Renal cortical epithelial cell (primary cell): ENCODE data around the gene MAP1B. TPM values are rescaled to one million over a fixed set of nuclear protein-coding genes. Genes with fewer than 3 reads are reported as not detected.
A peak's percentile ranks its signal among the peaks of the same experiment; 100 is the strongest.

Experiments used
- DNase-seq: peaks from one replicate; pipeline ENCODE4 v3.0.0-alpha.2; 2011; ENCODE audit warnings: low read depth
- total RNA-seq: library from RNA; depleted of rRNA; stranded (reverse); fragments of >200 nt; gene quantifications from 2 replicates; pipeline ENCODE4 v1.2.3, GENCODE V29; 2014

The MAP1B gene
- total RNA-seq, 1 donor from 2014 or later, result 156 TPM

GRCh38 chr5:72133212-72133990 lies 26.1 kb downstream of the MAP1B start:
- peak; percentile 73 for DNase-seq

GRCh38 chr5:72134226-72134899 lies 27.1 kb downstream of the MAP1B start:
- DNase-seq, result no peak

- peak; percentile 35 for DNase-seq
These were observed 30.6 kb downstream of the MAP1B start for GRCh38 chr5:72137826-72138409.

GRCh38 chr5:72138943-72139521 lies 31.8 kb downstream of the MAP1B start:
- DNase-seq, result peak; percentile 87

- no peak for DNase-seq
These were observed 33.4 kb downstream of the MAP1B start for GRCh38 chr5:72140711-72141110.

- peak; percentile 95 for DNase-seq
These were observed 34.4 kb downstream of the MAP1B start for GRCh38 chr5:72141440-72142355.

- DNase-seq, result no peak
These were observed 37.5 kb downstream of the MAP1B start for GRCh38 chr5:72144762-72145161.

- peak; percentile 47 for DNase-seq
These were observed 38.1 kb downstream of the MAP1B start for GRCh38 chr5:72145348-72145747.

GRCh38 chr5:72146056-72146455 lies 38.8 kb downstream of the MAP1B start:
- DNase-seq, result no peak

- no peak for DNase-seq
These were observed 40.3 kb downstream of the MAP1B start for GRCh38 chr5:72147569-72147968.

- DNase-seq, result no peak
These were observed 42.5 kb downstream of the MAP1B start for GRCh38 chr5:72149742-72150141.

GRCh38 chr5:72151169-72151568 lies 43.9 kb downstream of the MAP1B start:
- DNase-seq, result peak; percentile 56

- no peak for DNase-seq
These were observed 44.4 kb downstream of the MAP1B start for GRCh38 chr5:72151646-72152045.

- DNase-seq, result no peak
These were observed 45.3 kb downstream of the MAP1B start for GRCh38 chr5:72152545-72152944.

GRCh38 chr5:72153551-72153950 lies 46.3 kb downstream of the MAP1B start:
- DNase-seq, result no peak

GRCh38 chr5:72154076-72154756 lies 46.9 kb downstream of the MAP1B start:
- no peak for DNase-seq

GRCh38 chr5:72156946-72157624 lies 49.8 kb downstream of the MAP1B start:
- DNase-seq, result peak; percentile 93

GRCh38 chr5:72157625-72157962 lies 50.3 kb downstream of the MAP1B start:
- DNase-seq, result no peak

- DNase-seq, result no peak
These were observed 52.2 kb downstream of the MAP1B start for GRCh38 chr5:72159501-72159911.

GRCh38 chr5:72160329-72160728 lies 53.1 kb downstream of the MAP1B start:
- DNase-seq, result peak; percentile 57
